Trophoblast cell (in vitro differentiated cells and primary cell): Measurements from ENCODE around the gene CCDC63.
A peak's percentile ranks its signal among the peaks of the same experiment; 100 is the strongest.

Experiments used
- DNase-seq, 2 donors: peaks; one replicate each; pipeline ENCODE4 v3.0.0-alpha.2; 2016
- H2AFZ ChIP-seq: 2 replicates; pipeline ENCODE4 v1.6.1; 2013; ENCODE audit warnings: low read length, moderate library complexity, mild to moderate bottlenecking; ENCODE audit not compliant: insufficient read depth, poor library complexity
- H2AK5ac ChIP-seq: 2 replicates; pipeline ENCODE4 v1.6.1; 2013; ENCODE audit warnings: mild to moderate bottlenecking, low read length
- H2BK120ac ChIP-seq: 2 replicates; pipeline ENCODE4 v1.6.1; 2013; ENCODE audit warnings: low read length, mild to moderate bottlenecking, moderate library complexity; ENCODE audit not compliant: insufficient read depth, poor library complexity
- H2BK12ac ChIP-seq: 2 replicates; pipeline ENCODE4 v1.6.1; 2013; ENCODE audit warnings: mild to moderate bottlenecking, low read length, moderate library complexity
- H2BK5ac ChIP-seq: 2 replicates; pipeline ENCODE4 v1.6.1; 2013; ENCODE audit warnings: low read length, low read depth, moderate library complexity, mild to moderate bottlenecking; ENCODE audit not compliant: poor library complexity
- H3K14ac ChIP-seq: 2 replicates; pipeline ENCODE4 v1.6.1; 2013; ENCODE audit warnings: mild to moderate bottlenecking, low read length
- H3K18ac ChIP-seq: 2 replicates; pipeline ENCODE4 v1.6.1; 2013; ENCODE audit warnings: mild to moderate bottlenecking, low read length
- H3K23ac ChIP-seq: 2 replicates; pipeline ENCODE4 v1.6.1; 2013; ENCODE audit warnings: low read length
- H3K27ac ChIP-seq: 2 replicates; pipeline ENCODE4 v1.5.1; 2013; ENCODE audit warnings: low read depth, mild to moderate bottlenecking, inconsistent platforms, low read length, moderate library complexity
- H3K27me3 ChIP-seq: 2 replicates; pipeline ENCODE4 v1.6.1; 2013; ENCODE audit warnings: inconsistent platforms, mild to moderate bottlenecking, low read length, moderate library complexity; ENCODE audit not compliant: insufficient read depth
- H3K36me3 ChIP-seq, 2 experiments: 1 replicate in 1 of 2; 2 replicates in 1 of 2; pipeline ENCODE4 v1.6.1; 2013; ENCODE audit warnings: low read length in 2 of 2, mild to moderate bottlenecking in 2 of 2, moderate library complexity in 1 of 2; ENCODE audit not compliant: insufficient read depth in 2 of 2, control insufficient read depth in 1 of 2
- H3K4ac ChIP-seq: 2 replicates; pipeline ENCODE4 v1.6.1; 2013; ENCODE audit warnings: low read depth, mild to moderate bottlenecking, low read length, moderate library complexity
- H3K4me1 ChIP-seq, 2 experiments: 1 replicate in 1 of 2; 2 replicates in 1 of 2; pipeline ENCODE4 v1.6.1; 2013; ENCODE audit warnings: low read length in 2 of 2, mild to moderate bottlenecking in 2 of 2, moderate library complexity in 1 of 2; ENCODE audit not compliant: insufficient read depth in 2 of 2, control insufficient read depth in 1 of 2
- H3K4me2 ChIP-seq: 2 replicates; pipeline ENCODE4 v1.6.1; 2013; ENCODE audit warnings: inconsistent platforms, mild to moderate bottlenecking, low read length, moderate library complexity
- H3K4me3 ChIP-seq: 2 replicates; pipeline ENCODE4 v1.5.1; 2013; ENCODE audit warnings: mild to moderate bottlenecking, low read depth, low read length, inconsistent platforms
- H3K79me1 ChIP-seq: one replicate; pipeline ENCODE4 v1.6.1; 2013; ENCODE audit warnings: low read length
- H3K79me2 ChIP-seq: 2 replicates; pipeline ENCODE4 v1.6.1; 2013; ENCODE audit warnings: low read length, mild to moderate bottlenecking; ENCODE audit not compliant: control insufficient read depth, insufficient read depth, poor library complexity
- H3K9ac ChIP-seq: 2 replicates; pipeline ENCODE4 v1.6.1; 2013; ENCODE audit warnings: mild to moderate bottlenecking, low read length
- H3K9me3 ChIP-seq: 2 replicates; pipeline ENCODE4 v1.6.1; 2013; ENCODE audit warnings: low read depth, mild to moderate bottlenecking, control low read depth, inconsistent platforms, low read length; ENCODE audit not compliant: insufficient read depth
- H4K12ac ChIP-seq: 2 replicates; pipeline ENCODE4 v1.6.1; 2013; ENCODE audit warnings: low read depth, mild to moderate bottlenecking, low read length, moderate library complexity
- H4K8ac ChIP-seq: 2 replicates; pipeline ENCODE4 v1.6.1; 2013; ENCODE audit warnings: low read depth, mild to moderate bottlenecking, low read length, moderate library complexity
- H4K91ac ChIP-seq: one replicate; pipeline ENCODE4 v1.6.1; 2013; ENCODE audit warnings: low read depth, mild to moderate bottlenecking, low read length, moderate library complexity
- WGBS: extraction: QIAGEN DNeasy Blood & Tissue Kit; methylation state at CpG from one replicate; pipeline ENCODE4 v1.1.7; 2013; ENCODE audit warnings: missing lambda C conversion rate; ENCODE audit not compliant: insufficient read length, insufficient coverage; ENCODE audit errors: extremely low coverage; 5-methylcytosine and 5-hydroxymethylcytosine counted together

Gene CCDC63

DNA sequence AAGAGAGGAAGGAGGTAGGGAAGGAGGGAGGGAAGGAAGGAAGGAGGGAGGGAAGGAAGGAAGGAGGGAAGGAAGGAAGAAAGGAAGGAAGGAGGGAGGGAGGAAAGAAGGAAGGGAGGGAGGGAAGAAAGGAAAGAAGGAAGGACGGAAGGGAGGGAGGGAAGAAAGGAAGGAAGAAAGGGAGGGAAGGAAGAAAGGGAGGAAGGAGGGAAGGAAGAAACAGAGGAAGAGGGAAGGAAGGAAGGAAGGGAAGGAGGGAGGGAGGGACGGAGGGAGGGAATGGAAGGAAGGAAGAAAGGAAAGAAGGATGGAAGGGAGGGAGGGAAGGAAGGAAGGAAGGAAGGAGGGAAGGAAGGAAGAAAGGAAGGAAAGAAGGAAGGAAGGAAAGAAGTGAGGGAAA lies 22.4 kb upstream of the CCDC63 start:
- H4K8ac ChIP-seq: no peak overlapping the region
- H4K91ac ChIP-seq: no peak overlapping the region
- H3K23ac ChIP-seq: no peak overlapping the region
- no peak overlapping the region for H3K14ac ChIP-seq
- no peaks in the 10 kb centered on the region for H3K9me3 ChIP-seq
- H3K4me1 ChIP-seq: no peaks in the 10 kb centered on the region
- H3K36me3 ChIP-seq: no peaks in the 10 kb centered on the region
- no peak overlapping the region for H3K27ac ChIP-seq
- no peak for DNase-seq
- H3K4ac ChIP-seq: no peak overlapping the region
- H2BK120ac ChIP-seq: no peak overlapping the region
- no peaks in the 10 kb centered on the region for H3K79me2 ChIP-seq
- H3K4me3 ChIP-seq: no peak overlapping the region
- H3K18ac ChIP-seq: no peak overlapping the region
- WGBS: 97% methylated on average over 1 of the region's 2 CpGs
- no peaks in the 10 kb centered on the region for H3K27me3 ChIP-seq
- no peaks in the 10 kb centered on the region for H3K79me1 ChIP-seq
- no peak overlapping the region for H2AFZ ChIP-seq
- no peak overlapping the region for H3K4me2 ChIP-seq
- H4K12ac ChIP-seq: no peak overlapping the region
- no peak overlapping the region for H2BK5ac ChIP-seq
- no peak overlapping the region for H2BK12ac ChIP-seq
- no peak overlapping the region for H3K9ac ChIP-seq
- H2AK5ac ChIP-seq: no peak overlapping the region

DNA sequence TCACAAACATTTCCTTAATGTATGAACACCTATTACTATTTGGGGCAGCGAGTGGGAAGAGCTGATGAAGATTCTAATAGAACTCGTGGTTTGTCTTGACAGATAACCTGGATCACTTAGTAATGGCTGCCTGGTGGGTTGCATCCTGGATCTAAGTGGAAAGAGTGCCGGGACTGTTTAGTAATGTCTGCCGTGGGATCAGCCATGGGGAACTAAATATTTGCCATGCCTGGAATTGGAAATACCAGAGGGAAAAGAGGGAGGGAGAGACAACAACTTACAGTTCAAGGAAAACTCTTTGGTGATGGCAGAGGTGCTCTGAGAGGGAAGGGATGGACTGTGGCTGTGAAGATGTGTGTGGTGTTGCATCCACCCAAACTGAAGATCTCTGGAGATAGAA lies 21.3 kb upstream of the CCDC63 start:
- Histone ChIP-seq H3K4me3 (no peak overlapping the region), H3K27ac (no peak overlapping the region), H3K9ac (no peak overlapping the region), H2BK120ac (no peak overlapping the region), H3K14ac (no peak overlapping the region), H3K23ac (no peak overlapping the region), H3K18ac (no peak overlapping the region), H3K36me3 (no peaks in the 10 kb centered on the region), H4K12ac (no peak overlapping the region), H3K4me1 (no peaks in the 10 kb centered on the region), H4K91ac (no peak overlapping the region), H4K8ac (no peak overlapping the region), H2AK5ac (no peak overlapping the region), H3K9me3 (no peaks in the 10 kb centered on the region), H2BK5ac (no peak overlapping the region), H3K79me2 (no peaks in the 10 kb centered on the region), H2BK12ac (no peak overlapping the region), H3K79me1 (no peaks in the 10 kb centered on the region), H3K4ac (no peak overlapping the region), H3K4me2 (no peak overlapping the region), H3K27me3 (no peaks in the 10 kb centered on the region), H2AFZ (no peak overlapping the region)
- no CpG with 5 or more reads among the region's 4 CpGs for WGBS
- DNase-seq: no peak

DNA sequence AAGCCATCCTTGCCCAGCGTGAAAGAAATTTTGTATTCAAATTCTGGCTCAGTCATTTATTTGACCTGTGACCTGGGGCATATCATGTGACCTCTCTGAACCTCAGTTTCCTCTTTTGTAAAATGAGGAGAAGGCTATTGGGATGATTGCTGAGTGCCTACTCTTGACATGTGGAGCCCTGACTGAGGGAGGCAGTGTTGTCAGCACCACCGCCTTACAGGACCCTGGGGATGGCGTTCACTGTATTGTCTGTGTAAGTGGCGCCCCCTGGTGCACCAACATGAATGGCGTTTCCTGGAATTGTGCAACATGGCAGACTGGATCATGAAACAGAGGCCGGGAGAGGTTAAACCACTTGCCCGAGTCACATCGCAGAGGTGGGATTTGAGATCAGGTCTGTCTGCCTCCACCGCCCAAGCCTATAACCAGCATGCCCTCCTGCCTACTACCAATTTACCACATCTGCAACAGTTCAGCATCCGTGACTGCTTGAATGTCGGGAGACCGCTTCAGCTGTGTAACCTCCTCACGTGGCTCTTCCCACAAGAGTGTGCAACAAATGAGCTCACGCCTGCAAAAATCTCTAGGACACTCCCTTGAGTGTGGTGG lies 20.1 kb upstream of the CCDC63 start:
- H3K79me1 ChIP-seq: no peaks in the 10 kb centered on the region
- H3K18ac ChIP-seq: no peak overlapping the region
- H3K9me3 ChIP-seq: no peaks in the 10 kb centered on the region
- no peaks in the 10 kb centered on the region for H3K79me2 ChIP-seq
- H3K27me3 ChIP-seq: no peaks in the 10 kb centered on the region
- no peak overlapping the region for H4K91ac ChIP-seq
- H3K9ac ChIP-seq: no peak overlapping the region
- no peaks in the 10 kb centered on the region for H3K4me1 ChIP-seq
- no CpG with 5 or more reads among the region's 14 CpGs for WGBS
- H3K4me2 ChIP-seq: no peak overlapping the region
- no peak overlapping the region for H4K12ac ChIP-seq
- no peak overlapping the region for H2BK5ac ChIP-seq
- no peak overlapping the region for H2BK120ac ChIP-seq
- no peak overlapping the region for H3K4me3 ChIP-seq
- H4K8ac ChIP-seq: peak overlapping the region; percentile 36
- H2BK12ac ChIP-seq: no peak overlapping the region
- H3K4ac ChIP-seq: no peak overlapping the region
- peak overlapping the region; percentile 77 for H2AFZ ChIP-seq
- H3K14ac ChIP-seq: no peak overlapping the region
- no peak overlapping the region for H2AK5ac ChIP-seq
- no peak overlapping the region for H3K27ac ChIP-seq
- H3K36me3 ChIP-seq: no peaks in the 10 kb centered on the region
- no peak overlapping the region for H3K23ac ChIP-seq
- peak; percentile 83 to 94 for DNase-seq

DNA sequence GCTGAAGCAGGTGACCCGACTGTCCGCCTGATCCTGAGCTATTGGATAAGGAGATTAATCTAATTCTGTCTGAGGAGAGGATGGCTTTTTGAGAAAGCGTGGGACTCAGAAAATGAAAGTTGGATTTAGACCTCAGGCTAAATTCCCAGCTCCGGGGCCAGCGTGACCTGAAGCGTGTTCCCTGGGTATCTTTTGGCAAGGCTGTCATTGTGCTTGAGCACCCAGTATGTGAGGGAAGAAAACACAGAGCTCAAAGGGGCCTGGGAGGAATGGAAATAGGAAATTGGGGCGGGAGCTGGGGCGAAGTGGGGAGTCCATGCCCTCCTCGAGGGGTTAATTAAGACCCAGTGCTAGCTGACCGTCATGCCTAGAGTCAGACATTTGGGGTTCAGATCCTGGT lies 17.5 kb upstream of the CCDC63 start:
- Histone ChIP-seq H3K4me3 (no peak overlapping the region), H2BK12ac (no peak overlapping the region), H4K91ac (no peak overlapping the region), H2BK120ac (no peak overlapping the region), H3K4ac (no peak overlapping the region), H3K36me3 (no peaks in the 10 kb centered on the region), H3K27me3 (no peaks in the 10 kb centered on the region), H3K4me1 (no peaks in the 10 kb centered on the region), H3K27ac (no peak overlapping the region), H3K9ac (no peak overlapping the region), H3K18ac (no peak overlapping the region), H2AFZ (no peak overlapping the region), H4K8ac (no peak overlapping the region), H4K12ac (no peak overlapping the region), H3K9me3 (no peaks in the 10 kb centered on the region), H3K79me2 (no peaks in the 10 kb centered on the region), H2BK5ac (no peak overlapping the region), H3K79me1 (no peaks in the 10 kb centered on the region), H3K14ac (no peak overlapping the region), H3K4me2 (no peak overlapping the region), H2AK5ac (no peak overlapping the region), H3K23ac (no peak overlapping the region)
- no CpG with 5 or more reads among the region's 10 CpGs for WGBS
- no peak for DNase-seq
